K562 treated with DMSO at 1 percent for 48 hours (cell line): ENCODE results near the gene CLDN12. TPM values are rescaled to one million over a fixed set of nuclear protein-coding genes. Genes with fewer than 3 reads are reported as not detected.

Experiments
- total RNA-seq: library from RNA; unstranded; fragments of 300-600 nt; gene quantifications from 2 replicates; pipeline ENCODE4 v1.2.3, GENCODE V29; 2022; ENCODE audit warnings: low replicate concordance; ENCODE audit errors: extremely low read depth

Gene CLDN12
- not detected in 2 replicates for total RNA-seq

DNA sequence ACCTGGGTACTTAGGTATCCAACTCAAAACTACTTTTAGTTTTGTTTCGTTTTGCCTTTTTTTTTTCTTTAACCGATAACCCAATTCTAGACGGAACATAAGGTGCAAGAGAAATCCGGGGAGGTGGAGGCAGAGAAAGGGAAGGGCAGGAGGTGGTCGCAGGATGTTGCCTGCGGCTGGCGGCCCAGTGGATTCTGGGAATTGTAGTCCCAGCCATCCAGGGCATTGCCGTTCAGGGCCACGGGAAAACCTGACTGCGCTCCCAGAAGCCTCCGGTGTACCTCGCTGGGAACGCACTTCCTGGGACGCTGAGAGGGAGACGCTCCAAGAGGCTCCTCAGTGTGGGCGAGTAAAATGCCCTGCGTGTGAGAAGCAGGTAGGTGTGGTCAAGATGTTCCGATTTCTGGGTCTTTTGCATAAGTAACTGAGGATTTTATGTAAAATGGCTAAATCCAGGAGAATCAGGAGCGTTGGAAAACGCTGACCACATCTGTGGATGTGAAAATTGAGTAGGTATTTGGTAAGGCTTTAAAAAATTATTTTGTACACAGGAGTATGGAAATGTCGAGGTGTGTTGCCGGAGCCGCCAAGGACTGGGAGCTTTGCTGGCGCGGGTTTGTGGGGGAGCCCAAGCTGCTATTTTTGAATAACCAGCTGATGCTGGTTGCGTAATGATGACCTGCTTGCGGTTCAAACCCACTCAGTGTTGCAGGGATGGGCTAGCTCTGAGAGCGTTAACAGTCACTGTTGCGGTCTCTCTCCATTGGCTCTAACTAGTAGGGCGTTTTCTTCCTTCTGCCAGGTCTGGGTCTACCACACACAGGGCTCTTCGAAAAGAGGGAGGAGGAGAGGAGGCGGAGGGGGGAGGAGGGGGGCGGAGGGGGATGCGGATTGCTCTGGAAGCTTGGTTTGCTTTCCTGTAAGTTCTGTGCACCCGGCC is at the start of gene CLDN12:
CLDN12 (plus strand) TSS at position 288 of the 940 bp plus-strand sequence. CDS start 9,216 bp downstream, outside the sequence.

Other genes with a start within 250 kb of the CLDN12 start
- not detected in 2 replicates for gene STEAP1, start 249.0 kb upstream of the CLDN12 start, total RNA-seq
- gene STEAP2, start 191.7 kb upstream of the CLDN12 start, total RNA-seq: not detected in 2 replicates
- not detected in 2 replicates for gene CFAP69, start 158.3 kb upstream of the CLDN12 start, total RNA-seq
- gene FAM237B, start 82.2 kb upstream of the CLDN12 start, total RNA-seq: not detected in 2 replicates
- not detected in 2 replicates for gene GTPBP10, start 56.7 kb upstream of the CLDN12 start, total RNA-seq
- gene PTTG1IP2, start 66.2 kb downstream of the CLDN12 start, total RNA-seq: not detected in 2 replicates
- not detected in 2 replicates for gene CDK14, start 192.9 kb downstream of the CLDN12 start, total RNA-seq